Measurements from ENCODE around the gene GMDS. TPM values are rescaled to one million over a fixed set of nuclear protein-coding genes. Genes with fewer than 3 reads are reported as not detected.

The GMDS gene
- total and polyA plus RNA-seq, 2 donors (not counting 3 experiments of a cell fraction or from before 2014, with no cell fraction given), result 9.8 to 23.5 TPM

GRCh38 chr6:2044192-2044591 lies 201.2 kb downstream of the GMDS start:
- Histone ChIP-seq H3K9me1 (replicated peaks; ENCODE audit: control insufficient read depth, extremely low read depth, insufficient read depth, low read length) (no peaks in the 10 kb centered on the region), H3K4me1 (ENCODE audit: control insufficient read depth, extremely low read depth, insufficient read depth, low read length) (no peaks in the 10 kb centered on the region), H3K9ac (replicated peaks; ENCODE audit: extremely low read depth, insufficient read depth, low read length) (no peak overlapping the region), H4K20me1 (replicated peaks; ENCODE audit: control insufficient read depth, extremely low read depth, insufficient read depth, low read length) (no peaks in the 10 kb centered on the region), H3K79me2 (ENCODE audit: control insufficient read depth, insufficient read depth, low read length) (no peaks in the 10 kb centered on the region), H2AFZ (ENCODE audit: low read depth, low read length) (no peak overlapping the region), H3K27me3 (ENCODE audit: control insufficient read depth in 2 of 2, insufficient read depth in 2 of 2, low read length in 2 of 2) (no peaks in the 10 kb centered on the region), H3K27ac (ENCODE audit: insufficient read depth, low read depth, low read length) (no peak overlapping the region), H3K4me2 (ENCODE audit: insufficient read depth, low read length) (no peak overlapping the region), H3K4me3 (replicated peaks in 1 of 3; ENCODE audit: insufficient read depth in 1 of 3, low read depth in 1 of 3, low read length in 3 of 3) (no peak overlapping the region), H3K36me3 (ENCODE audit: control insufficient read depth in 2 of 2, extremely low read depth in 1 of 2, insufficient read depth in 2 of 2, low read length in 2 of 2) (no peaks in the 10 kb centered on the region), H3K9me3 (replicated peaks; ENCODE audit: control insufficient read depth, insufficient read depth, low read length) (no peaks in the 10 kb centered on the region)
- ChIA-PET POLR2A (no interaction called here), CTCF (interaction anchor here (1.0 to 1.4 kb wide), 2 partner anchors 16 to 60 kb away, joined by 3 read pairs; no protein-coding TSS in a partner anchor)
- dilution Hi-C loops (cut with MboI; ENCODE audit: extremely low pct_ligation_motif_present, low sequenced_read_pairs) (no loop called here), intact Hi-C loops (cut with micrococcal nuclease) (no loop called here)
- BruUV-seq (replicated peaks), result no TSS peak
- FAIRE-seq, result no peak
- no peak for TF ChIP-seq CTCF (IDR thresholded peaks at IDR 0.05; ENCODE audit: extremely low read depth in 1 of 2, insufficient read depth in 1 of 2, low read depth in 1 of 2, low read length in 2 of 2)
- TF ChIP-seq POLR2AphosphoS5 (IDR thresholded peaks at IDR 0.05; ENCODE audit: insufficient read depth, low read depth, low read length), result no peak
- TF ChIP-seq MYC (IDR thresholded peaks at IDR 0.05; ENCODE audit: low read depth, low read length), result no peak
- no peak for TF ChIP-seq FOS (IDR thresholded peaks at IDR 0.05; ENCODE audit: borderline replicate concordance, insufficient read depth, low read length)
- no peak for TF ChIP-seq EZH2 (IDR thresholded peaks at IDR 0.05; ENCODE audit: borderline replicate concordance, low read depth, low read length, severe bottlenecking)
- TF ChIP-seq JUN (IDR thresholded peaks at IDR 0.05; ENCODE audit: borderline replicate concordance, insufficient read depth, insufficient read length, low read depth), result no peak
- TF ChIP-seq POLR2A (IDR thresholded peaks at IDR 0.05; ENCODE audit: low read depth, low read length), result no peak
- no peak for TF ChIP-seq GATA2 (IDR thresholded peaks at IDR 0.05; ENCODE audit: insufficient read depth, insufficient read length, low read depth, low read length)
- TF ChIP-seq MAX (IDR thresholded peaks at IDR 0.05; ENCODE audit: insufficient read depth, insufficient read length), result no peak
- no peak for DNase-seq (ENCODE audit: low read depth, low spot score)

All from endothelial cell of umbilical vein (primary cell).